ENCODE measurements around the gene IQCN.

Gene IQCN

GRCh38 chr19:18271433-18271841 is 2.8 kb downstream of the IQCN start:
- no peak for DNase-seq (ENCODE audit: low read depth in 2 of 2)
- no peak overlapping the region for H3K4me3 ChIP-seq (replicated peaks in 1 of 2; ENCODE audit: low read depth in 2 of 2, low read length in 2 of 2)
- no peak for TF ChIP-seq CTCF (IDR thresholded peaks at IDR 0.05; ENCODE audit: low read depth, low read length)

GRCh38 chr19:18270326-18270725 is 3.9 kb downstream of the IQCN start:
- no peak for TF ChIP-seq CTCF (IDR thresholded peaks at IDR 0.05; ENCODE audit: low read depth, low read length)
- no peak for DNase-seq (ENCODE audit: low read depth in 2 of 2)
- H3K4me3 ChIP-seq (replicated peaks in 1 of 2; ENCODE audit: low read depth in 2 of 2, low read length in 2 of 2): no peak overlapping the region

GRCh38 chr19:18269070-18269723 is 5.1 kb downstream of the IQCN start:
- TF ChIP-seq CTCF (IDR thresholded peaks at IDR 0.05; ENCODE audit: low read depth, low read length): no peak
- no peak for DNase-seq (ENCODE audit: low read depth in 2 of 2)
- no peak overlapping the region for H3K4me3 ChIP-seq (replicated peaks in 1 of 2; ENCODE audit: low read depth in 2 of 2, low read length in 2 of 2)

DNA sequence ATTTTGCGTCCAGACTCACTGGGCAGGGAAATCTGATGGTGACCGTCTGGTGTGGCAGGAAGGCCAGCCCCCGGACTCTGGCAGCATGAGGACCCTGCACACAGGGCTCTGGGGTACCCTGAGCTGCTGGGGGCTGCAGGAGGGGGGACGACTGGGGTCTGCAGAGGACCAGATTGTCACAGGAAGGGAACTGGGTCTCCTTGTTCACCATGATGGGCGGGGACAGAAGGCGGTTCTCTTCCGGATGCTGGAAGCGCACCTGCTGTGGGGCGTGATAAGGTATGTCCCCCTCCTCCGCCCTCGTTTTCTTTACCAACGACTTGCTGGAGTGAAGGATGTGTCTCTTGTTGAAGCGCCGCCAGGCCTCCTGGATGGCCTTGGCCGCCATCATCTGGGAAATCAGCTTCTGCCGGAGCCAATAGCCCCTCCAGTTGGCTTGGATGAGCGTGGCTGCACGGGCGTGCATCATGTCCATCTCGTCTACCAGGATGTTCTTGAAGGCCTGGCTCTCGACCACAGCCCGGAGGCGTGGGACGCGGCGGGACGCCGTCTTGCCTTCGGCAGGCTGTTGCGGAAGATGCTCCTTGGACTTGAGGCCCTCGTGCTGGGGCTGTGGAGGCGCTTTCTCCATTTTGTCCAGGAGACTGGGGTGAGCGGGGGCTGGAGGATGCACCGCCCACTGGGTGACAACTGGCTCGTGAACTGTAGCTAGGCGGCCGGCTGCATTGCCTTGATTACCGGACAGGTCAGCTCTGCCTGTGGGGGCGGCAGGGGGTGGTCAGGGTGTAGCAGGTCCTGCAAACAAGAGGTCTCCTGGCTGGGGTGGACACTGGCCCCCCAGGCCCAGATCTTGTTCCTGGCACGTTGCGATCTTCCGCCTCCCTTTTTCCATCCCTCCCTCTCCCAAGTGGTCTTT is 7.2 kb downstream of the IQCN start:
- TF ChIP-seq CTCF (IDR thresholded peaks at IDR 0.05; ENCODE audit: low read depth, low read length): no peak
- no peak overlapping the region for H3K4me3 ChIP-seq (replicated peaks in 1 of 2; ENCODE audit: low read depth in 2 of 2, low read length in 2 of 2)
- DNase-seq (ENCODE audit: low read depth in 2 of 2): no peak

- no peak for DNase-seq (ENCODE audit: low read depth in 2 of 2)
- no peak overlapping the region for H3K4me3 ChIP-seq (replicated peaks in 1 of 2; ENCODE audit: low read depth in 2 of 2, low read length in 2 of 2)
These were observed 8.7 kb downstream of the IQCN start for GRCh38 chr19:18265582-18265981.

GRCh38 chr19:18264971-18265540 is 9.2 kb downstream of the IQCN start:
- DNase-seq (ENCODE audit: low read depth in 2 of 2): no peak
- no peak overlapping the region for H3K4me3 ChIP-seq (replicated peaks in 1 of 2; ENCODE audit: low read depth in 2 of 2, low read length in 2 of 2)
- no peak for TF ChIP-seq CTCF (IDR thresholded peaks at IDR 0.05; ENCODE audit: low read depth, low read length)

More at GRCh38 chr19:18265582-18265981, 8.7 kb downstream of the IQCN start:
- no peak for TF ChIP-seq CTCF (IDR thresholded peaks at IDR 0.05; ENCODE audit: low read depth, low read length)
